HG03064 (cell line): Measurements from ENCODE around the gene SDR39U1.

Source experiments
- ATAC-seq: cut with Tn5 transposase; IDR thresholded peaks from one replicate; pipeline ENCODE4 v1.9.1; 2021; ENCODE audit warnings: low read depth; ENCODE audit not compliant: unreplicated experiment

The SDR39U1 gene

DNA sequence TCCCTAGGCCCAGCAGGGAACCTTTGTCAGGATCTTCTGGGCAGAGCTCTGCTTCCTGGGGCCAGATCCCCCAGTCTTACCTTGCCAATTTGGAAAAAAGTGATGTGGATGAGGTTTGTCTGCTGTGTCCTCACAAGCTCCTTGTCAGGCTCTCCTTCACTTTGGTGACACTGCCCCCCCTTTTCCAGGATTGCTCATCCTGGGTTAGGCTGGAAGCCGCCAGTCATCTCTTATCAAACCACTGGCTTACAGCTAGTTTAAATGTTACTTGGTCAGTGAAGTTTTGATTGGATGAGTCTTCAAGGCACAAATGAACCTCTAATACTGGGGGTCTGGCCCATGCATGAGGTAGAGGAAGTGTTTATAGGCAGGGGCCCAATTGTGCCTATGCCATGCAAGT, 28.5 kb downstream of the SDR39U1 start:
- ATAC-seq = no peak

DNA sequence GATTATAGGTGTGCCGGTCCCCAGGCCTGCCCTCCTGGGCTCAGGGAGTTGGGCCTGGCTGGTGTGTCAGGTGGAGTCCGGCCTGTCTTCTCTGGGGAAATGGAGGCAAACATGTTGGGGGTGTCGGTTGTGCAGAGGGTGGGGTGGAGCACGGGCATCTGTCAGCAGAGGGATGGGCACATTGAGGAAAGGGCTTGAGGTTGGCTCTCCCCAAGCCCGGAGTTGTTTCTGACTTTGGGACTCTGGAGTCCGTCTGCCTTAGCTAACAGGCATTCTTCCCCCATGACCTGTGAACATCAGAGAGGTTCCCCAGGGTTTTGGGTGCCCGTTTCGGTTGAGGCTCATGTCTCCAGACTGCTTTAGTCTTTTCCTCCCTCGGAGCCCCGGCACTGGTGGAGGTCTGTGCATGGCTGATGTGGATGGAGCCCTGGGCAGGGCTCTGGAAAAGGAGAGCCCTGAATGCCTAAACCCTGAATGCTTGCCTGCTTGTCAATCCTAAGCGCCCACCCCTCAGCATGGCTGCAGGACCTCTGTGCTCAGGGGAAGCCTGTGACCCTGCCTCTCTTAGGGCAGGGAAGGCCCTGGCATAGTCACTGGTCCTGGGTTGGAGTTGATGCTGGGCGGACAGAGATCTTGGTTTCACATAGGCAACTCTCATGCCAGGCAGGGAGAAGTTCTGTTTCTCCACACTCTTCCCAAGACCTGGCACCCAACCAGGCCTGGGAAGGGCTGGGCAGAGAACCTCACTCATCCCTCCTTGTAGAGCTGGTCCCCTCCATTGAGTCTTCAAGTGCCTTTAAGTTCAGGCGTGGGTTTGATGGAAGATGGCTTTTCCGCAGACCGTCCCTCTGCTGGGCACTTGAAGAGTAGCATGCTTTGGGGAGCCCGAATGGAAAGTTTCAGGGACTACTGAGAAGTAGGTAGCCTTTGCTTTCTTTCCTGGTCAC, 30.9 kb downstream of the SDR39U1 start:
- ATAC-seq = no peak

DNA sequence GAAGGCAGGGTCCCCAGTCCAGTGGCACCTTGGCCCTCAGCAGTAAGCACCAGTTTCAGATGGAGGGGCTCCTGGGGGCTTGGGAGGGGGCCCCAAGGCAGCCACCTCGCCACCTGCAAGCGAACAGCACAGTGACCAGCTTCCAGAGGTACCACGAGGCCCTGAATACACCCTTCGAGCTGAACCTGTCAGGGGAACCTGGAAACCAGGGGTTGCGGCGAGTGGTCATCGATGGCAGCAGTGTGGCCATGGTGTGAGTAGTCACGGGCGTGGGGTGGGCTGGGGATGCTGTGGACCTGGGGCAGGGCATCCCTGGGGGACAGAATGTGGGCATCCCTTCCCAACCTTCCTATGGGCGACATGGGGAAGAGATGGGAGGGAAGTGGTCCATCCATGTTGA, 32.6 kb downstream of the SDR39U1 start:
- ATAC-seq = no peak

DNA sequence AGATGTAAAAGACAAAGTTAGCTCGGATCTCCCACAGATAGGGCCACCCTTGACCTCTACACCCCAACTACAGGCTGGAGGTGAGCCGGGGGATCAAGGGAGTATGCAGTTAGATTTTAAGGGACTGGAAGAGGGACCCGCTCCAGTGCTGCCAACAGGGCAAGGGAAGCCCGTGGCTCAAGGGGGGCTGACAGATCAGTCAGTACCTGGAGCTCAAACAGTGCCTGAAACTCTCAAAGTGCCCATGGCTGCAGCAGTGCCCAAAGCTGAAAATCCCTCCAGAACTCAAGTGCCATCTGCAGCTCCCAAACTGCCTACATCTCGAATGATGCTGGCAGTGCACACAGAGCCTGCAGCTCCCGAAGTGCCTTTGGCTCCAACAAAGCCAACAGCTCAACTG, 33.4 kb downstream of the SDR39U1 start:
- ATAC-seq = no peak

DNA sequence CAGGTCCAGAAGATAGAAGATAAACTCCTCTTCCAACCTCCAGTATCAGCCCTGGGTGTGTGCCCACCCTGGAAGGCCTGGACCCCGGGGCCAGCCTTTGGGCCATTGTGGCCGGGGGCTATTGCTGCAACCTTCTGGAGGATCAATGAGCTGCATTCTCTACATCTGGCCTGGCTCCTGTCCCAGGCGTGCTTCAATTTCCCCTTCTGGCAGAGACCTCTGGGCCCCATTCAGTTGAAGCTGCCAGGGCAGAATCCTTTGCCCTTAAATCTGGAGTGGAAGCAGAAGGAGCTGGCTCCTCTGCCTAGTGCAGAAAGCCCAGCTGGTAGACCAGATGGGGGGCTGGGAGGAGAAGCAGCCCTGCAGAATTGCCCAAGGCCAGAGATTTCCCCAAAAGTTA, 33.8 kb downstream of the SDR39U1 start:
- no peak for ATAC-seq

DNA sequence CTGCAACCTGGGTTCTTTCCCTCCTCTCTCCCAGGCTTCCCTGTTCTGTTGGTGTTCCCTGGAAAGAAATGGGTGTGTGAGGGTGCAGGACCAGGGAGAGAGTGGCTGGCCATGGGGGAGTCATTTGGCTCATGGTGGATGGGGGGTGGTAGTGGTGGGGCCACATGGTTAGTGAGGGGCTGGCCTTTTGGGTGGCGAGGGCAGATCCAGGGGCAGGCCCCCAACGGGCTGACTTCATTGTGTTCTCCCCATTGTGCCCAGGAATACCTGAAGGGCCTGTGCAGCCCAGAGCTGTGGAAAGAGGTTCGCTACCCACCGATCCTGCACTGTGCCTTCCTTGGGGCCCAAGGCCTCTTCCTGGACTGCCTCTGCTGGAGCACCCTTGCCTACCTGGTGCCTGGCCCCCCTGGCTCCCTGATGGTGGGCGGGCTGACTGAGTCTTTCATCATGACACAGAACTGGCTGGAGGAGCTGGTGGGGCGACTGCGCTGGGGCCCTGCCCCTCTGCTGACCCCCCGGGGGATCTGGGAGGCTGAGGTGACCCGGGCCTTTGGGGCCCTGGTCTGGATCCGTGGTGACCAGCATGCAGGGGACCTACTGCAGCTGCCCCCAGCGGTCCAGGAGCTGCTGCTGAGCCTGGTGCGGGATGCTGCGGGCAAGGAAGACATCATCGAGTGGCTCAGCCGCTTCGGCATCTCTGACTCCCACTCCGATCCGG, 34.8 kb downstream of the SDR39U1 start:
- no peak for ATAC-seq

DNA sequence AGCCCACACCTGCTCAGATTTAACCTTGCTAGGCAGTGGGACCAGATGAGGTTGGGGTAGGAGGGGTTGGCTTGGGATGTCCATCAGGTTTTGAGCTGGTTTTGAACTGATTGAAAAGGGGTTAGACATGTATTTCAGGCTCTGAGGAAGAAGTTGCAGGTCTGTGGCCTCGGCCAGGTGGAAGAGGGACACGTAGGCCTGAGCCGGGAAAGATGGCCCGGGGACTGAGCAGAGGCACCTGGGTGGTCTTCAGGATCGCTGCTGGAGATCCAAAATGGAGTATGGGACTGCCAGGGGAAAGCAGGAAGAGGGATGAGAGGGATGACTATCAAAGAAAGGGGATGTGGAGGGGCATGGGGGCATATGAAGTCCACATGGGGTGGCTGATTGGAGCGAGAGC, 36.2 kb downstream of the SDR39U1 start:
- ATAC-seq = no peak

DNA sequence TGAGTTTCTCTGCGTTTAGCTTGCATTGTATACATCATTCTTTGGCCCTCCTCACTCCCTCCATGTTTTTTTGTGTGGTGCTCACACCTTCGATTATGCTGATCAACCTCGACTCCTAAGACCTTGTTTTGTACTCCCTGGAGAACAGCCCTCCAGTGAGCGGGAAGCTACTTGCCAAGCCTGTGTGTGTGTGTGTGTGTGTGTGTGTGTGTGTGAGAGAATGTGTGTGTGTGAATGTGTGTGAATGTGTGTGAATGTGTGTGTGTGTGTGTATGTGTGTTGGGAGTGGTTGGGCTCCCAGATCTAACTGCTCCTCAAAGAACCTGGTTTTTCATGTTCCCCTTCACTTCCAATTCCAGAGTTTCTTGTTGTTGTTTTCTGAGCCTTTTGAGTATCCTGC, 37.8 kb downstream of the SDR39U1 start:
- no peak for ATAC-seq

DNA sequence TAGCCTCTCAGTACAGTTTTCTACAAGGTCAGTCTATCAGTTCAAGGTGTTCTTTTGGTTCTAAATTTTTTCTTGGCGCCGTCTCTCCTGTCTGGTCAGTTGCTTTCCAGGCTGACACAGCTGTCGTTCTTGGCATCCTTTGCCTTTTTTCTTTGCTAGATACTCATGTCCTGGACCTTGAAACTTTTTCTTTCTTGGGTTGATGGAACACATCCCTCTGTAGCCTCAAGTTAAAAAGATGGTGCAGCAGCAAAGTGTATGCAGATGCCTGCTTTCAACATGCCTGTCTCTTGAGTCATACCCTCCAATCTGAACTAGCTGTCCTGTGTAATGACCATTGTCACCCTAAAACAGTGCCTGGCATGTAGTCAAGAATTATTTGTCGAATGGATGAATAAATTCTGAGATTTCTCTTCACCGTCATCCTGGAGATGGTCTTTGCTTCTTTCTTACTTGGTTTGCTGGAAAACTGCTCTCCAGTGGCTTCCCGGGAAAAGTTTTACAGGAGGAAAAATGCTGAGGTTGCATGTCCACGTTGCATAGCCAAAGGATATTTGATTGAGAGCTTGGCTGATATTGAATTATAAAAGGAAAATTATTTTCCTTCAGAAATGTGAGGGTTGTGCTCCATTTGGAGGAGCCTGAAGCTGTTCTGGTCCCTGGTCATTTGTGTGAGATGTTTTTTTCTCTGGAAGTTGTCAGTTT, 39.1 kb downstream of the SDR39U1 start:
- ATAC-seq = no peak

DNA sequence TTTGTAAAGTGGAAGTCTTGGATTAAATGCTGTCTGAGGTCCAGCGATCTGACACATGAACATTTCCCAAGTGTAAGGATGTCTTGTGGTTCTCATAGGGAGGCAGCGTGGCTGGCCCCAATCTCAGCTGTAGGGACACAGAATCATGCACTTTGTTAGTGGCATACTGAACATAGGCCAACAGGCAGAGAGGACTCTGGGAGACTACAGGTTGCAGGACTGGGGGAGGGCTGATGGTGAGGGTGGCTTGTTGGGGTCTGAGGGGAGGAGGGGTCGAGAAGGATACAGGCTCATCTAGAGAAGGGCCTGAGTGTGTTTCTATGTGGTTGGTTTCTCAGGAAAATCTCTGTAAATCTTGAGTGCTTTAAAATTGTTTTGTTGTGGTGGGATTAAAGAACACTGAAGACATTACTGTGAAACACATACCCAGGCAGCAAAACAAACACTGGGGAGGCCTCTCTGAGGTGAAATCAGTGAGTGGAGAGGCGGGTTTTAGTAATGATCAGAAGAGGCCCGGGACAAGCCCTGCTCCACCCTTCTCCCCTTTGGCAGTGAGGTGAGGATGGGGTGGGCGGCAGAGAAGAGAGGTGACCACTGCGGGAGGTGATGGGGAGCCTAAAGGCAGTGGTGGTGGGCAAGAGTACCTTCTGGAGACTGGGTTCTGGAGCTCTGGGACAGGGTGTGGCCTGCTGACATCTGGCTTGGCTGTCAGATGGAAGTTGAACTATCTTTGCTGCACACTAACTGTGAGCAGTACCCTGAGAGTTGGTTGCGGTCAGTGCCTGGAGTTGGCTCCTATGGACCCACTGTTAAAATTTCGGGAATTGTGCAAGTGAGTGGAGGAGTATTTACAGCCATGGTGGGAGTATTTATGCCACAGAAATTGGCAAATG, 40.5 kb downstream of the SDR39U1 start:
- ATAC-seq = no peak

DNA sequence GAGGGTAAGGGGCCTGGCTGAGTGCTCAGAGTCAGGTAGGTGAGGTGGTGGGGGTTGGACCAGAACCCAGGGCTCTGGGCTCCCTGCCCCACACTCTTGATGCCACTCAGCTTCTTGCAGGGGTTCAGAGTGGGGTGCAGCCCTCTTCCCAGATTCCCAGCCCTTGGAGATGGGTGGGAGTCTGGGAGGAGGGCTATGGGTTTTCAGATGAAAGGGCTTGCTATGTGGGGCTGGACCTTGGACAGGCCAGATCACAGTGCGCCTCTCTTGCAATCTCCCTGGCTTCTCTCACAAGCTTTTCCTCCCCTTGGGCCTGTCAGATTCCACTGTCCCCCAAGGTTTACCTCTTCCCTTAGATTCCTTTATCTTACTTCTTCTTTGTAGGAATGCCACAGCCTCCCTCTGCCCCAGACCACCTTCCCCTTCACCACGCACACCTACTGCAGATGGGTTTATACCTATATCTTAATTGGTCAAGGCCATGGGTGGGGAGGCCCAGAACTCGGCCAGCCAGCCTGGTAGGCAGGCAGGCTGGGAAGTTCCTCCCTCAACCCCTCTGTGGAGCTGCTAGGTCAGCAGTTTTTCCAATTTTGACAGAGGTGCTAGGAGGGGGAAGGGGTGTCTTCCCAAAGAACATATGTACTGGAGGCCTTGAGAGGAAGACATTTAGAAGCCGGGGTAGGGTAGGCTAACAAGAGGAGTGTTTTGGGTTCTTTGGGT, 42.4 kb downstream of the SDR39U1 start:
- no peak for ATAC-seq

DNA sequence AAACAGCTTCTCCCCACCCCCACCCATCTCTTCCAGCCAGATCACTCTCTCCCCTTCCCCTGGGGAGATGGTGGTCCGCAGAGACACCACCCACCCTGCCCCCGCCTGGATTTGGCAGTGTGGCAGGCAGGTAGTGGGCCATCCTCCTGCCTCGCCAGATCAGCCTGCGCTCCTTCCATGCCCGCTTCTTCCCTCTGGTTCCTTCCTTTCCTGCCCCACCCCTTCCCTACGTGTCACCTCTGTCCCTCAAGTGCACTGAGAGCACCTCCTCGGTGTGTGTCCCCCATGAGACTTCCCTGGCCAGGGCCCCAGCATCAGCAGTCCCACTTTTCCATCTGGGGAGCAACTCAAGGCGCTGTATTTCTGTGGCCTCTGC, 43.1 kb downstream of the SDR39U1 start:
- no peak for ATAC-seq

DNA sequence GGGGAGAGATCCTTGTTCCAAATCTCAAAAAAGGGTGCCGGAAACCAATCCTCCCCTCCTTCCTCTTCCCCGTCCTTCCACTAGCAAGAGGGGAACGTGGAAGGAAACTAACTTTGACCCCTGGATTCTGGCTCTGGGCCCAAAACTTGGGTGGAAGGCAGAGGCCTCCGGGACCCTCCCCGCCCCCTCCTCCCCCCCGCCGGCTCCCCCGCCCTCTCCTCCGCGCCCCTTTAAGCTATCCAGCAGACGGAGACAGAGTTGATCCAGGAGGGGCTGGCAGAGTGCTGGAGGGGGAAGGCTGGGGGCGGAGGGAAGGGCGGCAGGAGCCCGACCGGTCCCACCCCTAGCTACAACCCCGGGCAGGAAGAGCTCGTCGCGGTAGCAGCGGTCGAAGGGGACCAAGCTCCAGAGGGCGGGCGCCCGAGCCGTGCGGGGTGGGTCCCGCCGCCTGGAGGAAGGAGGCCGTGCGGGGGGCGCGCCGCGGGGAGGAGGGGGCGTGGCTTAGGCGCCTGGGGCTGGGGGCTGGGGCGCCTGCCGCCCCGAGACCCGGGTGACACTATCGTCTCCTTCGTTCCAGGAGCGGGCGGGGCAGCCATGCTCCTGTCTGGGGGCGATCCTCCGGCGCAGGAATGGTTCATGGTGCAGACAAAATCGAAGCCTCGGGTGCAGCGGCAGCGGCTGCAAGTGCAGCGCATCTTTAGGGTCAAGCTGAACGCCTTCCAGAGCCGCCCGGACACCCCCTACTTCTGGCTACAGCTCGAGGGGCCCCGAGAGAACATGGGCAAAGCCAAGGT, 43.7 kb downstream of the SDR39U1 start, which contains the start of gene NYNRIN:
Gene NYNRIN, plus strand, starts transcription at position 351 of the 794 bp plus-strand sequence. Its CDS starts 244 bp downstream, at position 595.
- ATAC-seq = no peak

DNA sequence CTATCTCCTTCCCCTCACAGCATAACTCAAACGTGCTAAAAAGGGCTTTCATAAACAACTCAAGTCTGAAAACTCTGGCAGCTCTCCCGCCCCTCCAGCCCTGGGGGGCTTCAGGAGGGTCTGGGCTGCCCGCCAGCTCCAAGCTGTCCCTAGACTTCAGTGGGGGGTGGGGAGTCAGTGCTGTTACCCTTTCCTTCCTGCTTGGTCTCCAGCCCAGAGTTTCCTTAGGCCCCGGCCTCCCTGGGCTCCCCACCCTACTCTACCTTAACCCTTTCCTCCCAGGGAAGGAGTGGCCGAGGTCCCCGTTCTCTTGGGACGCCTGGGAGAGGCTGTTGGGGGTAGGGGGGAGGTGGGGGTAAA, 44.3 kb downstream of the SDR39U1 start:
- no peak for ATAC-seq

DNA sequence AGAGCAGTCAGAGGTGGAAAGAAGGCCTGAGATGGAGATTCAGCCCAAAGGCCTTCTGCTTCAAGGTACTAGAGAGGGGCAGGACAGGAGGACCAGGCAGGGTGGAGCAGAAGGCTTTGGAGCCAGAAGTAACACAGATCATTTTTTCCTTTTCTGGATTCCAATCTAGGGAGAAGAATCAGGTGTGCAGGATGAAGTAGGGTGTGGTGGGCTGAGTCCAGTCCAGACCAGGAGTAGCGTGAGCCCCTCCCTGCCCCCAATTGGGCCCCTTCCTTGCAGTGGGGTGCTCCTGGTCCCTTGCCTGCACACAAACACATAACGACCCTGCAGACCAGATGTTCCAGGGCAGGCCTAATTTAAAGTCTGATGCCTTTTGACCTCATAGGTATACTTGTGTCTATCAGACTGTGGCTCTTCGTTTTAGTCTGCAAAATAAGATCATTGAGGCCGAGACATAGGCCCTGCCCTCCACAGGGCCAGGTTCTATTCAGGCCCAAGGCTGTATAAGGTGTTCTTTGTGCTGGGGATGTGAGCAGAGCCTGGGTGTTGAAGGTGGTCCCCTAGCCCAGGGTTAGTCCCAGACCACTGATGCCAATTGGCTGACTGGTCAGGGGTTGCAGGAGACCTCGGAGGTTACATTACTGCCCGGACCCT, 44.8 kb downstream of the SDR39U1 start:
- ATAC-seq = no peak

DNA sequence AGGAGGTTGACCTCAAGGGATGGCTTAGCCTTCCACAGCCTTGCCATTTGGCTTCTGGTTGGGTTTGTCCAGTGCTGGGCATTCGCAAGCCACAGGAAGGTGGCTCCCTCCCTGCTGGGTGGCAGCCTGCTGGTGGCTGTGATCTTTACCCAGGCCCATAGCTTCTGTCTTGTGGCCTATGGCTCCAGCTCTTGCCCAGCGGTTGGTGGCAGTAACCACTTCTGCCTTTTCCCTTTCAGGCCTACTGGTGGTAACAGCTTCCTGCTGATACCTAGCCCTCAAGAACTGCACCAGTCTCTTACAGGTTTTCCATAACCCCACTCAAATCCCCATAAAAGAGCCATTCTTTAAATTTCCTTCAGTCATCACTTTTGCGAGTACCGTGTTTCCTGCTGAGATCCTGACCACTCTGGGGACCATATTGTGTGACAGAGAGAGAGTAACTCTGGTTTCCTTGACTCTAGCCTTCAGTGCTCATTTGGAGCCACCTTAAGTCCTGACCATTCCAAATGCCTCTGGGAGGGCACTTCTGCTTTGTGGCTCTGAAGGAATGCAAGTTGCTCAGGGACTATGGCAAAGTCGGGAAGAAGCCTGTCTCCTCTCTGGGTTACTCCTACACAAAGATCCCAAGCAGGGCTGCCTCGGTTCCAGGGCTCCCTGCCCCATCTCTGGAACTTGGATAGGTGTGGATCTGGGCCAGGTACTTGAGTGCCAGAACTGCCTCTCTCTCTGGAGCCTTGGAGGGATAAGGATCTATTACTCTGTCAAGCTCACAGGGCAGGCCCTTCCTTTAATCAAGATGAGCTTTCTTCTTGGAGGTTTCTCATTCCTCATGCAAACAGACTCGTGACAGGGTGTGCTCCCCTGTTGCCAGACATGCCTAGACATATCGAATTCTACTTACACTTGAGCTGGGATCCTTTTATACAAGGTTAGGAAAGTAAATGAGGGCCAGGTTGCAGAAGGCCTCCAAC, 46.7 kb downstream of the SDR39U1 start:
- no peak for ATAC-seq

DNA sequence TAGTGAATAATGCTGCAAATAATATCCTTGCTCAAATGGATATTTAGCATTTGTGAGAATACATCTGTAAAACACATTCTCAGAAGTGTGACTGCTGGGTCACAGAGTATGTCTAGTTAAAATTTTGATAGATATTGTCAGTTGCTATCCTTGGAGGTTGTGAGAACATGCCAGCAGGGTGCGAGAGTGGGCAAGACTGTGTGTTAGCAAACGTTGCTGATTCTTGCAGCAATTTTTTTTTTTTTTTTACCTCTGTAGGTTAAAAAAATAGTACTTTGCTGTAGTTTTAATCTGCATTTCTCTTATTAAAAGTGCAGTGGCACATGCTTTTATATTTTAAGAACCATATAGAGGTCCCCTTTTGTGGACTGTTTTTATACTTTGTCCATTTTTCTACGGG, 48.3 kb downstream of the SDR39U1 start:
- no peak for ATAC-seq
